AG10803 (cell line): Measurements from ENCODE around the gene ABCB6.
"Not testable (repeated sequence)": the region's sequence is repeated elsewhere in the genome, so short reads cannot be mapped to it uniquely, and the experiment has no call there.

Experiments used
- DNase-seq: peaks from one replicate; pipeline ENCODE4 v3.0.0; 2010; ENCODE audit warnings: low read depth
- H3K4me3 ChIP-seq: 2 replicates; pipeline ENCODE4 v1.5.1; 2011; ENCODE audit warnings: mild to moderate bottlenecking, low read length, control low read depth
- CTCF ChIP-seq: conservative IDR thresholded peaks from 2 replicates; pipeline ENCODE4 v1.5.1; 2011; ENCODE audit warnings: mild to moderate bottlenecking, low read length, control low read depth, inconsistent platforms

Gene ABCB6

GRCh38 chr2:219205981-219206327 is 12.8 kb downstream of the ABCB6 start:
- peak overlapping the region; percentile 83 for H3K4me3 ChIP-seq
- no peak for DNase-seq
- no peak for TF ChIP-seq CTCF

GRCh38 chr2:219205165-219205538 is 13.6 kb downstream of the ABCB6 start:
- no peak overlapping the region for H3K4me3 ChIP-seq
- TF ChIP-seq CTCF: no peak
- DNase-seq: no peak

GRCh38 chr2:219204425-219205164 is 14.2 kb downstream of the ABCB6 start:
- no peak for TF ChIP-seq CTCF
- DNase-seq: no peak

GRCh38 chr2:219201331-219201730 is 17.4 kb downstream of the ABCB6 start:
- DNase-seq, H3K4me3 ChIP-seq: not testable (repeated sequence)

More at GRCh38 chr2:219204425-219205164, 14.2 kb downstream of the ABCB6 start:
- H3K4me3 ChIP-seq: no peak overlapping the region

- not testable (repeated sequence) for DNase-seq, H3K4me3 ChIP-seq
Measured at GRCh38 chr2:219200502-219201326, 18.0 kb downstream of the ABCB6 start.

GRCh38 chr2:219199470-219200211 is 19.1 kb downstream of the ABCB6 start:
- no peak for TF ChIP-seq CTCF
- DNase-seq: no peak
- H3K4me3 ChIP-seq: no peak overlapping the region

GRCh38 chr2:219198974-219199373 is 19.8 kb downstream of the ABCB6 start:
- DNase-seq: no peak
- H3K4me3 ChIP-seq: no peak overlapping the region
- TF ChIP-seq CTCF: no peak
